Measurements from ENCODE around the gene FBXL20.

DNA sequence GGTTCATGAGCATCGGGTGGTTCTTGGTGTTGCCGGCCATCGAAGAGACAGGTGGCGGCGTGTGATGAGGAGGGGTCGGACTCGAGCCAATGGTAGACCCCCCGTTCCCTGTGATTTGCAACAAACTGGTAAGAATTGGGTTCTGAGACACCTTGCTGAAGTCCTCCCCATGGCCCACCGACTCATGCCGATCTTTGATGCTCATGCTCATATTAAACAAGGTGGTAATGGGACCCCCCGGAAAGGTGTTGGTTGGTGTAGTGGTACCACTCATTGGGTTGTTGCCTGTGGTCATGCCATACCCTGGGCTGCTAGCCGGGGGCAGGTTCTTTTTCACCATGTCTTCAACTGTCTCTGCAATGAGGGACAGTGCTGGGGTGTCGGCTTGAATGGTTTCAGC lies 8.9 kb upstream of the FBXL20 start:
- TF ChIP-seq CTCF (conservative IDR thresholded peaks at IDR 0.05) (no peak), EZH2 (IDR thresholded peaks at IDR 0.05; ENCODE audit: low read depth) (no peak)
